Stimulated activated CD4-positive, alpha-beta T cell treated with anti-CD3 and anti-CD28 coated beads, Interleukin-15, amount 100 ng/mL, for 24 hours (primary cell): ENCODE results near the gene SLC51A.
"Not testable (repeated sequence)": the region's sequence is repeated elsewhere in the genome, so short reads cannot be mapped to it uniquely, and the experiment has no call there.

ENCODE experiments used
- DNase-seq: peaks from one replicate; pipeline ENCODE4 v3.0.0-alpha.2; 2020

The SLC51A gene

GRCh38 chr3:196193736-196194541 is 22.4 kb upstream of the SLC51A start:
- DNase-seq: no peak

- no peak for DNase-seq
Measured at GRCh38 chr3:196194542-196194915, 21.8 kb upstream of the SLC51A start.

GRCh38 chr3:196195664-196196265 is 20.6 kb upstream of the SLC51A start:
- DNase-seq: no peak

GRCh38 chr3:196197524-196197923 is 18.8 kb upstream of the SLC51A start:
- no peak for DNase-seq

- no peak for DNase-seq
Measured at GRCh38 chr3:196198081-196198675, 18.2 kb upstream of the SLC51A start.

- DNase-seq: no peak
Measured at GRCh38 chr3:196198771-196199753, 17.3 kb upstream of the SLC51A start.

- no peak for DNase-seq
Measured at GRCh38 chr3:196202516-196202970, 13.8 kb upstream of the SLC51A start.

GRCh38 chr3:196203846-196204245 is 12.5 kb upstream of the SLC51A start:
- no peak for DNase-seq

- DNase-seq: not testable (repeated sequence)
Measured at GRCh38 chr3:196205442-196206205, 10.7 kb upstream of the SLC51A start.

GRCh38 chr3:196207159-196207832 is 9.0 kb upstream of the SLC51A start:
- DNase-seq: no peak

GRCh38 chr3:196207833-196208607 is 8.3 kb upstream of the SLC51A start:
- DNase-seq: peak; percentile 76

- no peak for DNase-seq
Measured at GRCh38 chr3:196208942-196209695, 7.2 kb upstream of the SLC51A start.

- not testable (repeated sequence) for DNase-seq
Measured at GRCh38 chr3:196209944-196210672, 6.2 kb upstream of the SLC51A start.

- no peak for DNase-seq
Measured at GRCh38 chr3:196210673-196211556, 5.4 kb upstream of the SLC51A start, which contains the start of gene ZDHHC19. ZDHHC19 (minus strand) TSS chr3:196211400; CDS start chr3:196211315, 85 bp downstream.

- no peak for DNase-seq
Measured at GRCh38 chr3:196214783-196215441, 1.4 kb upstream of the SLC51A start.

- no peak for DNase-seq
Measured at GRCh38 chr3:196215493-196216020, 777 bp upstream of the SLC51A start.

- DNase-seq: no peak
Measured at GRCh38 chr3:196216681-196217211, 412 bp downstream of the SLC51A start.
